ENCODE data around the gene FAM174B.

Gene FAM174B

GRCh38 chr15:92667287-92667904 lies 11.8 kb upstream of the FAM174B start:
- TF ChIP-seq, protein P1, sequence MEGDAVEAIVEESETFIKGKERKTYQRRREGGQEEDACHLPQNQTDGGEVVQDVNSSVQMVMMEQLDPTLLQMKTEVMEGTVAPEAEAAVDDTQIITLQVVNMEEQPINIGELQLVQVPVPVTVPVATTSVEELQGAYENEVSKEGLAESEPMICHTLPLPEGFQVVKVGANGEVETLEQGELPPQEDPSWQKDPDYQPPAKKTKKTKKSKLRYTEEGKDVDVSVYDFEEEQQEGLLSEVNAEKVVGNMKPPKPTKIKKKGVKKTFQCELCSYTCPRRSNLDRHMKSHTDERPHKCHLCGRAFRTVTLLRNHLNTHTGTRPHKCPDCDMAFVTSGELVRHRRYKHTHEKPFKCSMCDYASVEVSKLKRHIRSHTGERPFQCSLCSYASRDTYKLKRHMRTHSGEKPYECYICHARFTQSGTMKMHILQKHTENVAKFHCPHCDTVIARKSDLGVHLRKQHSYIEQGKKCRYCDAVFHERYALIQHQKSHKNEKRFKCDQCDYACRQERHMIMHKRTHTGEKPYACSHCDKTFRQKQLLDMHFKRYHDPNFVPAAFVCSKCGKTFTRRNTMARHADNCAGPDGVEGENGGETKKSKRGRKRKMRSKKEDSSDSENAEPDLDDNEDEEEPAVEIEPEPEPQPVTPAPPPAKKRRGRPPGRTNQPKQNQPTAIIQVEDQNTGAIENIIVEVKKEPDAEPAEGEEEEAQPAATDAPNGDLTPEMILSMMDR (IDR thresholded peaks at IDR 0.05; ENCODE audit: borderline replicate concordance, control extremely low read depth, extremely low read depth, insufficient read depth, missing control alignments) = no peak
- no peak for DNase-seq (ENCODE audit: low spot score)
- in situ Hi-C loops (cut with MboI; ENCODE audit: low sequenced_read_pairs, unreplicated experiment) = no loop called here

DNA sequence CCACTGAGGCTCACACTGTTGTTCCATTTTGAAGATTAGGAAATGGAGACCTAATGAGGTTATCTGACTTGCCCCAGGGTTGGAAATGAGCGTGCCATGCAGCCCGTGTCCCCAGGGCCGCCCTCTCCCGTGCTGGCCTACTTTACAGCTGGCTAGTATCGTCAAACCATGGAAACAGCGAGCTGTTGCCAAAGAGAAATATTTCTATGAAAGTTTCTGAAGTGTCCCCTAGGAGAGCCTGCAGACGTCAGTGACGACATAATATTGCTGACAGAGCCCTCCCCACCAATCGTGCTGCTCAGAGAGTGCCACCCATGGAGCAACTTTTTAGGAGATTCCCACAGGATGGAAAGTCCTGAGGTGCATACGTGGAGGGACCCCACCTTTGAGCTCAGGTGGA lies 11.2 kb upstream of the FAM174B start:
- in situ Hi-C loops (cut with MboI; ENCODE audit: low sequenced_read_pairs, unreplicated experiment) = no loop called here
- TF ChIP-seq, protein P1 (IDR thresholded peaks at IDR 0.05; ENCODE audit: borderline replicate concordance, control extremely low read depth, extremely low read depth, insufficient read depth, missing control alignments) = no peak
- no peak for DNase-seq (ENCODE audit: low spot score)

- TF ChIP-seq, protein P1 (IDR thresholded peaks at IDR 0.05; ENCODE audit: borderline replicate concordance, control extremely low read depth, extremely low read depth, insufficient read depth, missing control alignments) = no peak
- DNase-seq (ENCODE audit: low spot score) = no peak
- in situ Hi-C loops (cut with MboI; ENCODE audit: low sequenced_read_pairs, unreplicated experiment) = no loop called here
Measured at GRCh38 chr15:92665100-92665555, 9.6 kb upstream of the FAM174B start.

DNA sequence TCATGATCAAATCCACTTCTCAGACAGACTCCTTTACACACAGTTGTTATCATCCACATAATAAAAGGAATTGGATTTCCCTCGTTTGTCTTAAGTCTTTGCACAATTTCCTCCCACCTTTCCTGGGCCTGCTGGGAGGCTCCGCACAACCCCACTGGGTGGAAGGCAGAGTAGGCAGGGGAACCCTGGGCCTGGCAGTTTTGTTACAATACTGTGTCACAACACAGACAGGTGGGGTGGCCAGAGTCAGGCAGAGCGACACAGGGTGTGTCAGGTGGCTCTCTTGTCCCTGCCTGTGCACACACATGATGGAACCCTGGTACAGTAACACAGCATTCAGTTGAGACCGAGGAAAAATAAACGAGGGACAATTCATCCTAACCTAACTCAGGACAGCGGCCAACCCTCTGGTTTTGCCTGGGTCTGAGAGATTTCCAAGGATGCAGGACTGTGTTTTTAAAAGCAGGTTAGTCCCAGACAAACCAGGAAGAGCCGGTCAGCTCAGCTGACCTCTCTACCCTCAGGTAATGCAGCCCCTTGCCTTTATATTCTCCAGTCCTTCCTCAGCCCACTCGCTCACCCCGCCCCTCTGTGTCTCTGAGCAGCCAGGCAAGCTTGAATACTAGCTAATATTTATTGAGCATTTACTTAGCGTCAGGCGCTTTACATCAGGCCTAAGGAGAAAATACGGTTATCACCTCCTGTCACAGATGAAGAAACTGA lies 8.8 kb upstream of the FAM174B start:
- in situ Hi-C loops (cut with MboI; ENCODE audit: low sequenced_read_pairs, unreplicated experiment) = no loop called here
- DNase-seq (ENCODE audit: low spot score) = no peak
- TF ChIP-seq, protein P1 (IDR thresholded peaks at IDR 0.05; ENCODE audit: borderline replicate concordance, control extremely low read depth, extremely low read depth, insufficient read depth, missing control alignments) = no peak

- DNase-seq (ENCODE audit: low spot score) = peak; percentile 77
- TF ChIP-seq, protein P1 (IDR thresholded peaks at IDR 0.05; ENCODE audit: borderline replicate concordance, control extremely low read depth, extremely low read depth, insufficient read depth, missing control alignments) = no peak
- in situ Hi-C loops (cut with MboI; ENCODE audit: low sequenced_read_pairs, unreplicated experiment) = no loop called here
Measured at GRCh38 chr15:92663250-92663951, 7.8 kb upstream of the FAM174B start.

DNA sequence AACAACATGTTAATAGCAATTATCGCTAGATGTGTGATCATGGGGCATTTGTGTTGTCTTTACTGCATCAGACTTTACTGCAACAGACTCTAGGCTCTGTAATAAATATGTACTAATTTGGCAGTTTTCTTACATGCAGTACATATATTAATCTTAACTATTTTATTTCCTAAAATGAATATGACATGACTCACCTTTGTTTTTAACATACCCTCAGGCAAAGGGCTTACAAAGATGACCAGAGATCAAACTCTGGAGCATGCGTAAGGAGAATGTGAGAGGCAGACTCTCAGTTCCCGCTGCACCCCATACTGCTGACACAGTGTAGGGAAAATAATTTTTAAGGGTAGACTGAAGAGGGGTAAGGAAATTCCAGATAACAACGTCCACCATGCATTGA lies 7.2 kb upstream of the FAM174B start:
- TF ChIP-seq, protein P1 (IDR thresholded peaks at IDR 0.05; ENCODE audit: borderline replicate concordance, control extremely low read depth, extremely low read depth, insufficient read depth, missing control alignments) = no peak

More for the DNA sequence above, 7.2 kb upstream of the FAM174B start:
- in situ Hi-C loops (cut with MboI; ENCODE audit: low sequenced_read_pairs, unreplicated experiment) = no loop called here
- no peak for DNase-seq (ENCODE audit: low spot score)

Data from GM13976 (cell line).